Nephron (organoid): ENCODE measurements around the gene WNT7A.
A peak's percentile ranks its signal among the peaks of the same experiment; 100 is the strongest.

ENCODE experiments used
- H3K27ac Mint-ChIP-seq, 3 experiments: 2 replicates each; pipeline ENCODE4 v1.8.0; 2020; ENCODE audit warnings: mixed read lengths in 3 of 3, mild to moderate bottlenecking in 2 of 3, moderate library complexity in 1 of 3
- H3K27me3 Mint-ChIP-seq: 2 replicates; pipeline ENCODE4 v1.8.0; 2021; ENCODE audit warnings: low read depth, mild to moderate bottlenecking, moderate library complexity, mixed read lengths
- H3K36me3 Mint-ChIP-seq: 2 replicates; pipeline ENCODE4 v1.8.0; 2020; ENCODE audit warnings: low read depth, mixed read lengths
- H3K4me1 Mint-ChIP-seq: 2 replicates; pipeline ENCODE4 v1.8.0; 2020; ENCODE audit warnings: mixed read lengths
- H3K4me3 Mint-ChIP-seq, 3 experiments: 2 replicates each; pipeline ENCODE4 v1.8.0; 2020; ENCODE audit warnings: mild to moderate bottlenecking in 3 of 3, mixed read lengths in 3 of 3, moderate library complexity in 2 of 3
- H3K9me3 Mint-ChIP-seq: 2 replicates; pipeline ENCODE4 v1.8.0; 2020; ENCODE audit warnings: mixed read lengths
- TF ChIP-seq, protein P1 (sequence below), 3 experiments: fragments of 200-600 bp; sonication (generic); IDR thresholded peaks; one replicate each; pipeline ENCODE4 v1.5.0; 2021; ENCODE audit warnings: antibody characterized with exemption in 3 of 3; ENCODE audit not compliant: unreplicated experiment in 3 of 3

Gene WNT7A

DNA sequence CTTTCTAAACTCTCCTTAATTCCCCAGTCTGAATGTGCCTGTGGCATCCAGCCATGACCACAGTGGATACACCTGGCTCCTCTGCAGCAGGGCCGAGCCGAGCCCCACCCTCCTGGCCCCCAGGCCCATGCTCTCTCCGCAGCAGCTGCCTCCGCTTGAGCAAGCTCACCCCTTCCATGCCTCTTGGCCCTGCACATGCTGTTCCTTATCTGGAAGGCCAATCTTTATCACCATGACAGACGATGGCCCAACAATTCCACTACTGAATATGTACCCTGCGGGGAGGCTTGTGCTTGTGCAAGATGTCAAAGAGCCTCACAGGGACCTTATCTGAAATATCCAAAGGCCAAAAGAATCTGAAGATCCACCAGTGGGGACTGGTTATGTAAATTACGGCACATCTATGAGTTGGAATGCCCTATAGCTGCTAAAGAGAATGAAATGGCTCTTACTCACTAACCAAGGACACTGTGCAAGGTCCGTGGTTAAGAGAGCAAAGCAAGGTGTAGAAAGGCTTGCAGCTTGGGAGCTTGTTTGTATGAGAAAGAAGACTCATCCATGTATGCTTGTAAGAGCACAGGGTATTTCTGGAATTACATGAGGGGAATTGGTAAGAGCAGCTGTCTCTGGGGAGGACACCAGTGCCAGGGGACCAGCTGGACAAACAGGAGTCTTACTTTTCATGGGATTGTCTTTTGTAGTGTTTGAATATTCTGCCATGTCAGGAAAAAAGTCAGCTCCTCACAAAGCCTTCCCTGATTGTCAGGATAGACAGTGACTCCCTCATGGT lies 55.2 kb downstream of the WNT7A start:
- Mint-ChIP-seq H3K27me3 (peaks cover 5% of the 10 kb centered on the region), H3K9me3 (no peaks in the 10 kb centered on the region), H3K36me3 (no peaks in the 10 kb centered on the region), H3K27ac (peak overlapping the region in 1 of 3 experiments; percentile 60), H3K4me3 (no peak overlapping the region), H3K4me1 (peaks cover 10% of the 10 kb centered on the region)
- TF ChIP-seq, protein P1, sequence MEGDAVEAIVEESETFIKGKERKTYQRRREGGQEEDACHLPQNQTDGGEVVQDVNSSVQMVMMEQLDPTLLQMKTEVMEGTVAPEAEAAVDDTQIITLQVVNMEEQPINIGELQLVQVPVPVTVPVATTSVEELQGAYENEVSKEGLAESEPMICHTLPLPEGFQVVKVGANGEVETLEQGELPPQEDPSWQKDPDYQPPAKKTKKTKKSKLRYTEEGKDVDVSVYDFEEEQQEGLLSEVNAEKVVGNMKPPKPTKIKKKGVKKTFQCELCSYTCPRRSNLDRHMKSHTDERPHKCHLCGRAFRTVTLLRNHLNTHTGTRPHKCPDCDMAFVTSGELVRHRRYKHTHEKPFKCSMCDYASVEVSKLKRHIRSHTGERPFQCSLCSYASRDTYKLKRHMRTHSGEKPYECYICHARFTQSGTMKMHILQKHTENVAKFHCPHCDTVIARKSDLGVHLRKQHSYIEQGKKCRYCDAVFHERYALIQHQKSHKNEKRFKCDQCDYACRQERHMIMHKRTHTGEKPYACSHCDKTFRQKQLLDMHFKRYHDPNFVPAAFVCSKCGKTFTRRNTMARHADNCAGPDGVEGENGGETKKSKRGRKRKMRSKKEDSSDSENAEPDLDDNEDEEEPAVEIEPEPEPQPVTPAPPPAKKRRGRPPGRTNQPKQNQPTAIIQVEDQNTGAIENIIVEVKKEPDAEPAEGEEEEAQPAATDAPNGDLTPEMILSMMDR (IDR thresholded peaks at IDR 0.05; ENCODE audit: unreplicated experiment in 3 of 3): no peak

DNA sequence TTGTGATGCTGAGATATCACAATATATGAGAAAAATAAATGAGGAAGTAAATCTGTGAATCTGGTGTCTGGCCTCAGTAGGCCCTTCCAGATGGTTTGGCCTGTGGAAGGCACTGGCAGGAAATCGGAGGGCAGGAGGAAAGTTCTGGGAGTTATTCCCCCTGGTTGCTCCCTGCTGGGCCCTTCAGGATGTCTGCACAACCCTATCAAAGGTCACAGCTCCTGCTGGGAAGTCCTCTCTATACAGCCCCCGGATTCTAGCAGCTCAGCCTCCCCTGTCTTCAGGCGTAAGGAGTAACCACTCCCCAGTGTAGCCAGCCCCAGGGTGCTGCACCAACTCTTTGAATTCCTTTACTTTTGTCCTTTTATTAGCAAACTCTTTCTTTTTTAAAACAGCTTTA lies 56.2 kb downstream of the WNT7A start:
- Mint-ChIP-seq H3K36me3 (no peaks in the 10 kb centered on the region), H3K4me1 (peaks cover 10% of the 10 kb centered on the region), H3K9me3 (no peaks in the 10 kb centered on the region), H3K27me3 (no peaks in the 10 kb centered on the region), H3K27ac (no peak overlapping the region), H3K4me3 (no peak overlapping the region)
- TF ChIP-seq, protein P1 (IDR thresholded peaks at IDR 0.05; ENCODE audit: unreplicated experiment in 3 of 3): no peak

DNA sequence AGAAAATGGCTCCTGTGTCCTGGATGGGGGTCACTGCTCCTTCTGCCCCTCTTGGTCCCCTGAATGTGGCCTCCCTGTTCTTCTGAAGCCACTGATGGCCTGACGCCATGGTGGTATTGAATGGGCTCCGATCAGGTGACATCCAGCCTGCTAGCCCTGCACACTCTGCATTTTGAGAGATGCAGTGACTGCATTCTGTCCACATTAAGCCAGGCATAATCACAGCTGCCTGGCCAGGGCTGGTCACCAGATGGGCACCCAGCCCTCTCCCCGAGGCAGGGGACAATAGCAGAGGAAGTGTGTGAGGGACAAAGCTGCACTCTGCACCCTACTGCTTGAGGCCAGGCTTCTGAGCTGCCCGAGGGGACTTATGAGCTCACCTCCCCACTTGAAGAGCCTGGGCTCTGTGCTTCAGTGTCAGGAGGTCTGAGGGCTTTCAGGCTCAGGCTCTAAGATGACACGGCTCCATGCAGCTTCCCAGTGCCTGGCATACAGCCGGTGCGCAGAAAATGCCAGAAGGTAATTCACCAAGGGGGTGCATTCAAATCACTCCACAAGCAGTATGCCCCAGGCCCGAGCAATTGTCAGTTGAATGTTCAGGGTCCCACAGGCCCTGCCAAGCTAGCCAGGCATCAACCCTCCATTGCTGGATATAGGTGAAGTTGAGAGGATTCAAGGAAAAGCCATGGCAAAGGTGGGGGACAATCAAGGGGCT lies 56.8 kb downstream of the WNT7A start:
- H3K27ac Mint-ChIP-seq: no peak overlapping the region

DNA sequence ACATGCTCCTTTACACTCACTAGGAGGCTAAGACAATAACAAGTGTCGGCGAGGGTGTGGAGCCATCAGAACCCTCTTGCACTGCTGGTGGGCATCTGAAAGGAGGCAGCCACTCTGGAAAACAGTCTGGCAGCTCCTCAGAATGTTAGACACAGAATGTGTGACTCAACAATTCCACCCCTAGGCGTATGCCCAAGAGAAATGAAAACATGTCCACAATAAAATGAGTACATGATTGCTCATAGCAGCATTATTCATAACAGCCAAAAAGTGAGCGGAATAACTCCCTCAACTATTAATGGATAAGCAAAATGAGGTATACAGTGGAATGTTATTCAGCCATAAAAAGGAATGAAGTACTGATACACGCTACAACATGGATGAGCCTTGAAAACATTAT lies 57.8 kb downstream of the WNT7A start:
- H3K4me1 Mint-ChIP-seq: peaks cover 10% of the 10 kb centered on the region

More for the DNA sequence above, 56.8 kb downstream of the WNT7A start:
- peaks cover 2% of the 10 kb centered on the region for H3K9me3 Mint-ChIP-seq
- no peak overlapping the region for H3K4me3 Mint-ChIP-seq
- H3K36me3 Mint-ChIP-seq: no peaks in the 10 kb centered on the region
- TF ChIP-seq, protein P1 (IDR thresholded peaks at IDR 0.05; ENCODE audit: unreplicated experiment in 3 of 3): no peak
- H3K4me1 Mint-ChIP-seq: peaks cover 10% of the 10 kb centered on the region
- no peaks in the 10 kb centered on the region for H3K27me3 Mint-ChIP-seq

DNA sequence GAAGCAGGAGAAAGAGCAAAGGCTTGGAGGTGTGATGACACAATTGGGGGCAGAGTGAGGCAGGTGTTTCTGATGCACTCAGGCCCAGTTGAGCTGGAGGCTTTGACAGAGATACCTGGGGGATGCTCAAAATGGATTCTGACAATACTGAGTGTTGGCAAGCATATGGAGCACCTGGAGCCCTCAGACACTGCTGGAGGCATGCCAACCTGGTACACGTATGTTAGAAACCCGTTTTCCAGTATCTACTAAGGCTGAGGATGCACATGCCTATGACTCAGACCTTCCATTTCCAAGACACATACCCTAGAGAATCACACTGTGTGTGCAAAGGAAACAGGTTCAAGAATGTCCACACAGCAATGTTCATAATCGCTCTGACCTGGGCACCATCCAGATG lies 58.7 kb downstream of the WNT7A start:
- no peak overlapping the region for H3K27ac Mint-ChIP-seq
- H3K4me3 Mint-ChIP-seq: no peak overlapping the region
- H3K9me3 Mint-ChIP-seq: peaks cover 15% of the 10 kb centered on the region
- peaks cover 10% of the 10 kb centered on the region for H3K4me1 Mint-ChIP-seq
- TF ChIP-seq, protein P1 (IDR thresholded peaks at IDR 0.05; ENCODE audit: unreplicated experiment in 3 of 3): no peak
- no peaks in the 10 kb centered on the region for H3K27me3 Mint-ChIP-seq
- peaks cover 4% of the 10 kb centered on the region for H3K36me3 Mint-ChIP-seq

More for the DNA sequence above, 57.8 kb downstream of the WNT7A start:
- Mint-ChIP-seq H3K27me3 (no peaks in the 10 kb centered on the region), H3K4me3 (no peak overlapping the region), H3K27ac (no peak overlapping the region), H3K9me3 (peaks cover 7% of the 10 kb centered on the region), H3K36me3 (peaks cover 4% of the 10 kb centered on the region)
- TF ChIP-seq, protein P1 (IDR thresholded peaks at IDR 0.05; ENCODE audit: unreplicated experiment in 3 of 3): no peak
